NOMO-1 treated with dmso at 0.1 percent for 144 hours (cell line): ENCODE measurements around the gene PRRT1B.
A peak's percentile ranks its signal among the peaks of the same experiment; 100 is the strongest.

Experiments used
- DNase-seq: peaks from one replicate; lab custom pipeline; 2025; ENCODE audit not compliant: unreplicated experiment; lab: John Stamatoyannopoulos, UW

PRRT1B gene

DNA sequence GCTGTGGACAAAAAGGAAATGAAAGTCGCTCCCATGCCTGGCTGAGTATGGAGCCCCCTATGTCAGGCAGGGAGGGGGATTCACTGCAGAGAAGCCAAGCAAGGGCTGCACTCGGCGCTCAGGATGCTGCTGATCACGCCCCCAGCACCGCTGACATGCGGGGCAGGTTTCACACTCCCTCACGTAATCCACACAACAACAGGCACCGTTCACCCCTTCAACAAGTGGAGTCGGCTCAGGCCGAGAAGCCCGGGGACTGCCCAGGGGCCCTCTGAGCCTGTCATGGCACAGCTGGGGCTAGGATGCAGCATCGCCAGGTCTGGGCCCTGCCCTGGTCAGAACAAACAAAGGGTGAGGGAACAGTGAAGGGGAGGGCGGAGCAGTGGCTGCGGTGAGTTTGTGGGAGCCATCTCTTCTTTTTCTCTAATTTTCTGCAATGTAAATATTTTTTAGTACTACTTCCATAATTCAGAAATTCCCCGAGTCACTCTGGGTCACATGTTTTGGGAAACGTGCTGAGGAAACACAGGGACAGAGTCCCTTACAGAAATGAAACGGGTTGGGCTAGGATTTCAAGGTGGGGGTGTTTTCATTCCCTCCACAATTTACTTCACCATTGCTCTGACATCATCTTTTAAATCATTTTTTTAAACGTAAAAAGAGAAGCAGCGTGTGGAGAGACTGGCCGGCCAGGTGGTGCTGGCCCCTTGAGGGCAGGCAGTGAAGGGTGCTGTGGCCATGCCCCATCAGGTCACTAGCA is 49.8 kb downstream of the PRRT1B start:
- no peak for DNase-seq

DNA sequence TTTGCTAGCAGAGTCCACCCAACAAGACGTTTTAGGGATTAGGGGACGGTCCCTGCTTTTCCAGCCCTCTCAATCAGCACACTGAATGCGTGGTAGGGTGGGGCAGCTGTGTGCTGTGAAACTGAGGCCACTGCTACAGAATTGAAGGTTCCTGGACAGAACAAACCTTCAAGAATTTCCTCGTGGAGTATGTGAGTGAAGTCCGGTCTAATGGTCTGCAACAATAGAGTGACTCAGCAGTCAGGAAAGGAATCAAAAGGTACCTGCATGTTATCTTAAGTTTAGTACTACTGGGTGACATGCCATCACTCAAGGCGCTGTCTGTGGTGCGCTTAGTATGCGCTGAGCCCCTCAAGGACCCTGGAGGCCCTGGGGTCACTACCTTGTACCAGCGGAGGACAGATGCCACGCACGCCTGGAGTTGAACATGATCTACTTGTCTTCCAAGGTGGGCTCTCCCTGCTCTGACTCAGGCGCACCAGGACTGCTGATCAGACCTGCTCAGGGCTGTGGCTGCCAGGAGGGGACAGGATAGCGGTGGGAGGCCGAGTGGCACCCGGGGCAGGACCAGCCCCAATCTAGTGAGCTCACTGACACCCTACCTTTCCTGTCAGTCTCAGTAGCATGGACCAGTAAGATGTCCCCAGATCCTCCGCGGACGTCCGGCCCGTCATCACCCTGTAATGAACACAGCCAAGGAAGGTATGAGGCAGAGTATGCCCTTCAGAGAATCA is 50.5 kb downstream of the PRRT1B start:
- no peak for DNase-seq

DNA sequence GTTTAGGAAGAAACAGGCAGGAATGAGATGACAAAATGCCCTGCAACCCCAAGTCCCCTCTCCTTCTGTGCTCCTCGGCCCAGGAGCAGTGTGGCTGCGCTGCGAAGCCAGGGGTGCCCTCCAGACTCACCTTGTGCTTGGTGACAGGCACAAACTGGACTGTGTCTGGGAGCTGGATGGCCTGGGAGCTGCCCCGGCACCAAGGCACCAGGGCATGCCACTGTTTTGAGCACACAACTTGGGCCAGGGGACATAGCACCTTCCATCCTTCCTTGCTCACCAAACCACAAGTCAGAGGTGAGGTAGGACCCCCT is 51.1 kb downstream of the PRRT1B start:
- no peak for DNase-seq

DNA sequence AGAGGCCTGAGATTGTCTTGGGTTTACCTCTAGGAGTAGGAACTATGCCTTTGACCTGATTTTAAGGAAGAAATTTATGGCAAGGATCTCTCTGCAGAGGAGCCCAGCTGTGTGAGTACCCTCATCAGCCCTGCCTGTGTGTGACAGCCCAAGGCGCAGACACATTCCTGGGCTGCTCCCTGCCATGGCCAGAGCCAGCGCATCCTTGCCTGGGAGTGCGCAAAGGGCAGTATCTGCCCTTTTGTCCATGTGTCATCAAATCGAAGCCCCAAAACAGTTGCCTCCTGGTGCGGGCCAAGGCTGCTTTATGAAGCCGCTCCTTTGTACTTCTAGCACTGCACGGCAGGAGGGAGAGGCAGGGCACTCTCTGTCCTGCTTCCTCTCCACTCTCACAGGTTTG is 51.9 kb downstream of the PRRT1B start:
- no peak for DNase-seq

DNA sequence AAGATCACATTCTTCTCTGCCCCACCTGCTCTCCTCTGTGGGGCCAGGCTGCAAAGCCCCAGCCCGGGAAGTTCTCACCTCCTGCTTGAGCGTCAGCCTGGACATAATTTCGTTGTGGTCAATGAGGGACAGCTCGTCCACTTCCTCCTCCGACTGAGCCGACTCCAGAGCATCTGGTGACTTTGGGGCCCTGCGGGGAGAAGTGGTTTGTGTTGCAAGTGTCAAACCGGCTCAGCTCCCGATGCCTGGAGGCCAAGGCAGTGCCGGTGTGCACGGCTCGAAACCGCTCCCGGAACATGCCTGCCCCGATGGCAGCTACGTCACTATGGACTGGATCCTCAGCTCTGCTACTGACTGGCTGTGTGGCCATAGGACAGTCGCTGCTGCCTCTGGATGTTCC is 52.8 kb downstream of the PRRT1B start:
- peak; percentile 94 for DNase-seq

DNA sequence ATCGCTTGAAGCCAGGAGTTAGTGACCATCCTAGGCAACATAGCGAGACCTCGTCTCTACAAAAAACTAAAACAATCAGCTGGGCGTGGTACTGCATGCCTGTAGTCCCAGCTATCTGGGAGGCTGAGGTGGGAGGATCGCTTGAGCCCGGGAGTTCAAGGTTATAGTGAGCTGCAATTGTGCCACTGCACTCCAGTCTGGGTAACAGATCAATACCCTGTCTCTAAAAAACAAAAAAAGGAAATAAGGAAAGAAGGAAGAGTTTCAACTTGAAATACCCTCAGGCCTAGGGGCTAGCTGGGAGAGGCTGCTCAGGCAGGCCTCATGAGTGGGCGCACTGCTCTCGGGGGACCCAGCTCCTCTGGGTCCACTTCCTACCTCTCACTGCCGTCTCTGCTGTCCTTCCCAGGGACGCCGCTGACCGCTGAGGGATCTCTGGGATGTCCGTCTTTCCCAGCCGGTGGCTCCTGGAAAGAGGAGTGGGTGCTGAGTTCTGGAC is 56.4 kb downstream of the PRRT1B start:
- no peak for DNase-seq

DNA sequence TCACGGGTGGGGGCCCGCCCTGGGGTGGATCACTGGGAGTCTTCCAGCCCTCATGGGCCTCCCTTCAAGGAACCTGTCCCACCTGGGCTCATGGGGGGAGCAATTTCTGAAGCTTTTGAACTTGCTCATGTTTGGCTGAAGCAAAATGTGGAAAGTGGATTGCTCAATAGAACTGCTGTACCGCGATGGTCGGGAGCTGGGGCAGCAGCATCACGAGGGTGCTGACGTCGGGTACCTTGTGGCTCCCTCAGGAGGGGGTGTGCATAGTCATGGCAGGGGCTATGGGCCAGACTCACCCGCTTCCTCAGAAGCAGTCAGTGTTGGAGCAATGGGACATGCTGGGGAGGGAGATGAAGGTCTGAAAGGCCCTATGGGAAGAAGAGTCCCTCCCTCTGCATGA is 57.9 kb downstream of the PRRT1B start:
- no peak for DNase-seq

DNA sequence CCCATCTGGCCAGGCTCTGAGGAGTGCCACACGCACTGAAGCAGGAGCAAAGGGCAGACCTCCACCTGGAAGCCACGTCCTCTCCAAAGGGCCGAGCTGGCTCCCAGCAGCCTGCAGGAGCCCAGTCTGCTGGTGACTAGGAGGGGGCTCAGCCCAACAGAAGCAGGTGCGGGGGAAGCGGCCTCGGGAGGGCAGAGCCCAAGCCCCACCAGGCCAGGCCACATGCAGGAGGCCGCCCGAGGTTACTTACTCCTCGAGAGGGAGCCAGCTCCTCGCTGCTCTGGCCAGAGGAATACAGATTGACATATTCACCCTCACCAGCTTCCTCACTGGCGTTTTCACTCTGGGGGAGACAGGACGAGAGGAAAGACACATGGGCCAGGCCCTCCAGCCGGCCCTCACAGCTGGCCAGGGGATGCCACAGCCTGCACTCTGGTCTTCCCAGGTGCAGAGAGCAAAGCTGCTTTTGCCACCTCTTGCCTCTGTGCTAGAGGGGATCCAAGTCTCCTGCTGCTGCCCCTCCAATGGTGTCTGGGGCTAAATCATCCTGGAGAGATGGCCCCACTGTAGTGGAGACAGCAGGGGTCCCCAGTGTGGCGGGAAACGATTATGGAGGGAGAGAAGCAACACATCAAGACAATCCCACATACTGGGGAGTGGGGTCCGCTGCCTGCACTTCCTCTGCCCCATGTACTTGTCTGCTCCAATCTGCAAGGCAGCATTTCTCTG is 58.6 kb downstream of the PRRT1B start:
- DNase-seq = no peak

DNA sequence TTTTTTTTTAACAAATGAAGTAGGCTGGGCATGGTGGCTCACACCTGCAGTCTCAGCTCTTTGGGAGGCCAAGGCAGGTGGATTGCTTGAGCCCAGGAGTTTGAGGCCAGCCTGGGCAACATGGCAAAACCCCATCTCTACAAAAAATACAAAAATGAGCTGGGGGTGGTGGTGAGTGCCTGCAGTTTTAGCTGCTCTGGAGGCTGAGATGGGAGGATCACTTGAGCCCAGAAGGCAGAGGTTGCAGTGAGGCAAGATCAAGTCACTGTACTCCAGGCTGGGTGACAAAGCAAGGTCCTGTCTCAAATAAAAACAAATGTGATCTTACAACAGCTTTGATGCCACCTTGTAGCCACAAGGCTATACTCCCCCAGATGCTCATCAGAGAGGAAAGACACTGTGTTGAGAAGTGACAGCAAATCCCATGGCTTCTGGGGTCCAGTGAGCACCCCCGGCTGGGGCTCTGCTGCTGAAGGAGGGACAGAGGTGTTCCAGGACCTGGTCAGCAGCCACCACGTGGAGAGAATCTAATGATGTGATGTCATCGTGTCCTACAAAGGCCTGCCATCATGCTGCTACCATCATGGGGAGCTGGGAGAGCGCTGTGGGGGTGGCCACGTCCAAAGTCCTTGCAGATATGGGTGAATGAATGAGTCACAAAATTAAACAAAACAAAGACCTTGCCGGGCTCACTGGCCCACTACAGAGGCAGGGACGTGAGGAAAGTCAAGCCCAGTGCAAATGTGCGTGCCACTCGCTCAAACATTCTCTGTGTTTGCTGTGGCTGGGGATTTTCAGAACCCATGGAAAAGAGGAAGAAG is 60.7 kb downstream of the PRRT1B start:
- DNase-seq = no peak

DNA sequence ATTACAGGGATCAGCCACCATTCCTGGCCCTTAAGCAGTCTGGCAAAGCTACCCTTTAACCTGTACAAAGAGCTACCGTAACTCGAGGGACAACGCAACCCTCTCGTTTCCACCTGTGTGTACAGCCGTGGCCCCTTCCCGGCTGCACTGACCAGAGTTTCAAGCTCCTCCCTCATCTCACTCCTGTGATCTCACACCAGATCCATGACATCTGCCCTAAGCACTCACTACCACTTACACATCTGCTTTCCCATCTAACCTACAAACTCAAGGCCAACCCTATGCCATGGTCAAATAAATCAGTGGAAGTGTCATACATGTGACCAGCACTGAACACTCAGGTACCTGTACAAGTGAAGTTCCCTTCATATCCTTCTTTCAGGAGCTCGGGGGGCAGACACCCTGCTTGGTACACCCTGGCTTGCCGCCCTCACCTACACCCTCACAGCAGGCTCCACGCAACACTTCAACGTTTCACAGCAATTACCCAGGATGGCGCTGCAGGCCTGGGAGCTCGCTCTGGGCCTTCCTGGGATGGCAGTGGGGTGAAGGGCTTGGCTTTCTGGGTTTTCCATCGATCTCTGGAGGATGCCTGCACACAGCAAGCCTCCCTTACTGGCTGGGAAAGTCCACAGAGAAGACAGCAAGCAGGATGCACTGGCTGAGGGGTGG is 61.7 kb downstream of the PRRT1B start:
- no peak for DNase-seq

DNA sequence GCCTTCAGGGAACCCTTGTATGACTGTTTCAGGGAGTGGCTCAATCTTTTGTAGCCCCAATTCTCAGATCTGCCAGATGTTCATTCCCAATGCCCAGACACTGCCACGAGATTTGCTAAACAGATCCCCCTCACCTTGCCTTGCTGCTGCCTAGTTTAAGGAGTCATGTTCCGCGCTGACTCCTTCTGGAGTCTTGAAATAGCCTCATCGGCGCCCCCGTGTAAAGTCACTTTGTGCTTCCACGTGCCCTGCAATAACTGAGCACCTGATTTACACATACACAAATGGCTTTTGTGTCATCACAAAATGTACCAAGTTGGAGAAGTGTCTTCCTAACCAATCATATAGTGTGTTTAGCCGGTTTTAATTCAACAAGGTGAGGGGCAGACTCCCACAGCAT is 62.3 kb downstream of the PRRT1B start:
- DNase-seq = no peak

DNA sequence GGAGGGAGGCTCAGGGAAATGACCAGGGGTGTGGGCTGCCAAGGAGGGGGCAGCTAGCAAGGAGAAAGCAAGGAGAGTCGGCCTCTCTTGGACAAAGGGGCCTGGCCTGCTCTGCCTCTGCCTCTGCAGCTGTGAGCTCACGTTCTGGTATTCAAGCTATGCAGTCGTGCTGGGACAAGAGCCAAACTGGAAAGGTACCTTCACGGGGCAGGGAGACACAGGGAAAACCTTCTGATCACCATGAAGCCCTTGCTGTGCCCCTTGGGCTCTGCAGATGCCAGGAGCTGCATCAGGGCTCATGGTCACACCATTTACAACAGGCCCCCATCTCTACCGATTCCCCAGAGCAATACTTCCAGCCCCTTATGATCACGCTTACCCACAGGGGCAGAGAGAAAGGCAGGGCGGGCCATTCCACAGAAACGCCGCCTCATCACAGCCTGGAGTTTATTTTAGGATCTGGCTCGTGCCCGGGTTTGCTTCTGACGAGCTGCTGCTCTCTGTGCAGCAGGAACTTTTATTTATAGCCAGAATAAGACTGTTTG is 63.2 kb downstream of the PRRT1B start:
- no peak for DNase-seq
